Testis (tissue), 3 donors: ENCODE data around the gene SPOUT1. TPM values are rescaled to one million over a fixed set of nuclear protein-coding genes. Genes with fewer than 3 reads are reported as not detected.
A peak's percentile ranks its signal among the peaks of the same experiment; 100 is the strongest.

Experiments used
- DNase-seq: peaks from one replicate; pipeline ENCODE4 v3.0.0-alpha.2; 2019
- H3K27ac ChIP-seq, 2 donors: fragments of 200-600 bp; sonication (generic); one replicate each; pipeline ENCODE4 v1.5.1; 2019
- H3K27me3 ChIP-seq: fragments of 200-600 bp; sonication (generic); one replicate; pipeline ENCODE4 v1.5.1; 2019
- H3K36me3 ChIP-seq: fragments of 200-600 bp; sonication (generic); one replicate; pipeline ENCODE4 v1.5.1; 2017; ENCODE audit warnings: low read depth; ENCODE audit errors: missing control alignments
- H3K4me1 ChIP-seq: fragments of 200-600 bp; sonication (generic); one replicate; pipeline ENCODE4 v1.5.1; 2019
- H3K4me3 ChIP-seq, 2 donors: fragments of 200-600 bp; sonication (generic); one replicate each; pipeline ENCODE4 v1.5.1; 2017 to 2019
- H3K9me3 ChIP-seq: fragments of 200-600 bp; sonication (generic); one replicate; pipeline ENCODE4 v1.5.1; 2017
- POLR2A ChIP-seq: fragments of 450-650 bp; IDR thresholded peaks from one replicate; pipeline ENCODE4 v1.6.1; 2017; ENCODE audit warnings: antibody characterized with exemption, mild to moderate bottlenecking, moderate library complexity
- WGBS, 2 donors: methylation state at CpG; one replicate each; pipeline ENCODE4 v1.1.5; 2018; 5-methylcytosine and 5-hydroxymethylcytosine counted together
- intact Hi-C: fragments of 100-400 bp; cut with DNase I; formaldehyde crosslinking; loops from one replicate; pipeline ENCODE4 v1.15.1; 2023; ENCODE audit warnings: low total_unique reads
- polyA plus RNA-seq: library from polyadenylated mRNA; stranded (reverse); fragments of 350-450 nt; fragmentation: Illumina TruSeq; extraction: RNeasy Lipid Tissue Mini Kit (QIAGEN cat#74804); gene quantifications from one replicate; pipeline ENCODE4 v1.2.3, GENCODE V29; 2014; ENCODE audit warnings: low read depth, low replicate concordance; ENCODE audit not compliant: insufficient read depth
- total RNA-seq, 2 donors: library from RNA; depleted of rRNA; stranded (reverse); fragments of >200 nt; gene quantifications; one replicate each; pipeline ENCODE4 v1.2.3, GENCODE V29; 2016
- TF ChIP-seq, protein P1 (sequence below), 3 experiments: fragments of 450-650 bp in 2 of 3; fragments of 200-600 bp in 1 of 3; sonication (generic) in 1 of 3; IDR thresholded peaks; one replicate each; pipeline ENCODE4 v1.5.1; 2016 to 2019; ENCODE audit warnings: antibody characterized with exemption in 3 of 3, mild to moderate bottlenecking in 2 of 3, moderate library complexity in 1 of 3

SPOUT1 gene
- total and polyA plus RNA-seq, 3 donors from 2014 or later, result 14.4 to 43.2 (median 34.0) TPM

DNA sequence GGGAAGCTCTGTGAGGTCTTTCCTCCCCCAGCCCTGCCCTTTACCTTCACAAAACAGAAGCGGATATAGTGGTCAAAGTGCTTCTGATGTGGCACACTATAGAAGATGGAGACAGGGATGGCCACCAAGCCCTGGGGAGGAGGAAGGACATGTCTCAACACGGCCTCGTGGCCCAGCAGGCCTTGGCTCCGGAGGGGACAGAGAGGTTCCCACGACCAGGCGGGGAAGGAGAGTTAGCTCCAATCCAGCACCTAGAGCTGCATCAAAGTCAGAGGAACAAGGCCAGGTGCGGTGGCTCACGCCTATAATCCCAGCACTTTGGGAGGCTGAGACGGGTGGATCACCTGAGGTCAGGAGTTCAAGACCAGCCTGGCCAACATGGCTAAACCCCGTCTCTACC is 4.1 kb upstream of the SPOUT1 start:
- H3K9me3 ChIP-seq, result no peaks in the 10 kb centered on the region
- DNase-seq, result no peak
- 93 to 95% methylated on average over 10 of the region's 10 CpGs for WGBS, 2 donors
- peaks cover 5% of the 10 kb centered on the region for H3K4me1 ChIP-seq
- H3K27ac ChIP-seq, result no peak overlapping the region
- intact Hi-C loops, result no loop called here
- no peak overlapping the region for H3K4me3 ChIP-seq
- TF ChIP-seq, protein P1, sequence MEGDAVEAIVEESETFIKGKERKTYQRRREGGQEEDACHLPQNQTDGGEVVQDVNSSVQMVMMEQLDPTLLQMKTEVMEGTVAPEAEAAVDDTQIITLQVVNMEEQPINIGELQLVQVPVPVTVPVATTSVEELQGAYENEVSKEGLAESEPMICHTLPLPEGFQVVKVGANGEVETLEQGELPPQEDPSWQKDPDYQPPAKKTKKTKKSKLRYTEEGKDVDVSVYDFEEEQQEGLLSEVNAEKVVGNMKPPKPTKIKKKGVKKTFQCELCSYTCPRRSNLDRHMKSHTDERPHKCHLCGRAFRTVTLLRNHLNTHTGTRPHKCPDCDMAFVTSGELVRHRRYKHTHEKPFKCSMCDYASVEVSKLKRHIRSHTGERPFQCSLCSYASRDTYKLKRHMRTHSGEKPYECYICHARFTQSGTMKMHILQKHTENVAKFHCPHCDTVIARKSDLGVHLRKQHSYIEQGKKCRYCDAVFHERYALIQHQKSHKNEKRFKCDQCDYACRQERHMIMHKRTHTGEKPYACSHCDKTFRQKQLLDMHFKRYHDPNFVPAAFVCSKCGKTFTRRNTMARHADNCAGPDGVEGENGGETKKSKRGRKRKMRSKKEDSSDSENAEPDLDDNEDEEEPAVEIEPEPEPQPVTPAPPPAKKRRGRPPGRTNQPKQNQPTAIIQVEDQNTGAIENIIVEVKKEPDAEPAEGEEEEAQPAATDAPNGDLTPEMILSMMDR (IDR thresholded peaks at IDR 0.05), result no peak
- no peak for TF ChIP-seq POLR2A
- H3K27me3 ChIP-seq, result no peaks in the 10 kb centered on the region
- H3K36me3 ChIP-seq, result no peaks in the 10 kb centered on the region

DNA sequence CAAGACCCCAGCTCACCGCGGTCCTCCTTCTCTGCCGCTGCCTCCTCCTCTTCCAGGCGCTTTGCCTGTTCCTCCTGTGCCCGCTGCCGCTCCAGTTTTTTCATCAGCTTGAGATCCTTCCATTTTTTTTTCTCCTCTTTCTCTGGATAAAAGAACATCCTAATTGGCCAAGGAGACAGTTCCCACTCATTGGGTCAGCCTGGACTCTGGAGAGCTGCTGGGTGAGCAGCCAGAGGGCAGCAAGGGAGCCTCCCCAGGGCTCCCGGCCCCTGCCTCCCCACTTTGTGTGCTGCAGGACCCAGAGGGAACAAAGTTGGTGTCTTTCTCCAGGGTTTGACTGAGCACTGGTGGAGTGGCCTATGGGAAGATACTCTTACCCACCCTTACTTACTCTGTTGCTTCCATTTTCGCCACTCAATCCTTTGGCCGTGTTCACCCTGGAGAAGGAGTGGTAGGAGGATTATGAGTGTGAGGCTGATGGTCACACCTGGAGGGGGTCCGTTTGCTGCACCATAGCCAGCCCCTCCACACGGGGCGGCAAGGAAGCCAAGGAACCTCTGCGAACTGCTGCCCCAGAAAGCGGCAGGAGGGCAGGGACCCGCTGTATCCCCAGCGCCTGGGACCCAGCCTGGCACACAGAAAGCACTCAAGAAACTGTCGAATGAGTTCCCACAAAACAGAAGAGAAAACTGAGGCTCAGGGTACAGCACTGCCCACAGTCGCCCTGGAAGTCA is 708 bp downstream of the SPOUT1 start:
- DNase-seq, result no peak
- Histone ChIP-seq H3K27ac (peak overlapping the region; percentile 48 to 53), H3K4me1 (peaks cover 8% of the 10 kb centered on the region), H3K4me3 (peak overlapping the region; percentile 74 to 89), H3K36me3 (no peaks in the 10 kb centered on the region), H3K27me3 (no peaks in the 10 kb centered on the region), H3K9me3 (no peaks in the 10 kb centered on the region)
- intact Hi-C loops, result no loop called here
- TF ChIP-seq, protein P1 (IDR thresholded peaks at IDR 0.05), result no peak
- TF ChIP-seq POLR2A, result no peak
- 29 to 53% methylated on average over 10 to 18 of the region's 18 CpGs for WGBS, 2 donors

DNA sequence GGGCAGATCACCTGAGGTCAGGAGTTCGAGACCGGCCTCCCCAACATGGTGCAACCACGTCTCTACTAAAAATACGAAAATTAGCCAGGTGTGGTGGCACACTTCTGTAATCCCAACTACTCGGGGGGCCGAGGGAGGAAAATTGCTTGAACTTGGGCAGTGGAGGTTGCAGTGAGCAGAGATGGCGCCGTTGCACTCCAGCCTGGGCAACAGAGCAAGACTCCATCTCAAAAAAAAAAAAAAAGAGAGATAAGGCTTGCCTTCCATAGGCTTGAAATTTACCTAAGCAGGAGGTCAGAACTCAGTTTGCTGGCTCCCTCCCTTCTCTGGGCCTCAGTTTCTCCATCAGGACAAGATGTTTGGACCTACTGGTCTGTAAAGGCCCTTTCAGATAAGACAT is 1.3 kb downstream of the SPOUT1 start:
- Histone ChIP-seq H3K4me1 (peaks cover 8% of the 10 kb centered on the region), H3K9me3 (no peaks in the 10 kb centered on the region), H3K27me3 (no peaks in the 10 kb centered on the region), H3K36me3 (no peaks in the 10 kb centered on the region), H3K27ac (no peak overlapping the region), H3K4me3 (no peak overlapping the region)
- TF ChIP-seq, protein P1 (IDR thresholded peaks at IDR 0.05), result no peak
- no peak for TF ChIP-seq POLR2A
- WGBS, 2 donors, result 84 to 91% methylated on average over 8 of the region's 8 CpGs
- DNase-seq, result no peak
- intact Hi-C loops, result no loop called here

DNA sequence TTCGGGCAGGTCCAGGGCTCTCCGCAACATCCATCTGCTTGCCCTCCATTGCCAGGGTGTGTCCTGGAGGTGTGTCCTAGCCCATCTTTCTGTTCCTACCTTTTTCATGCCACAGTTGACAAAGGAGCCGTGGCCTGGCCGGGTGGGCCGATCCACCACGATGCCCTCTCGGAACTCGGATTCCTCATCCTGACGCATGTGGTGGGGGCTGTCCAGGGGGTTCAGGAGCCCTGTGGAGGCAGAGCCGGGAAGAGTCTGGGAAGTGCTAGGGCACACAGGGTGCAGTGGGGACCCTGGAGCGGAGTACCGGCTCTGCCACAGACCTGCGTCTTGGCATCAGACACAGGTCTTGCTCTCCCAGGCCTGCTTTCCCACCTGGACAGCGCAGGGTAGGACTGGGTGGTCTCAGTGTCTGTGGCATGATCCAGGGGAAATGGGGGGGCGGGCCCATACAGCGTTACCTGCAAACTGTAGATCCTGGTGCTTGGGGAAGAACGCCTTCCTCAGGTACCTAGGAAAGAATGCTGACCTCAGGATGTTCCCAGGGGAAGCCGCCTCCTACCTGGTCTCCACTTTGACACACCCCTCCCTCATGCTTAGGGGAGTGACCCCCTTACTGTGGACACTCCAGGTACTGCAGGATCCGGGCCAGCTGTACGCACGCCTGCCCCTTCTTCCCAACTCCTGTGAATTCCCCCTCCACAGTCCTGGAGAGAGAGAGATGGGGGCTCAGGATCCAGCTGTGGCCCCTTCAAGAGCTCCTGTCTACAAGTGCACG is 3.5 kb downstream of the SPOUT1 start:
- Histone ChIP-seq H3K4me1 (peaks cover 8% of the 10 kb centered on the region), H3K36me3 (no peaks in the 10 kb centered on the region), H3K27me3 (no peaks in the 10 kb centered on the region), H3K27ac (no peak overlapping the region), H3K4me3 (no peak overlapping the region), H3K9me3 (no peaks in the 10 kb centered on the region)
- TF ChIP-seq POLR2A, result no peak
- TF ChIP-seq, protein P1 (IDR thresholded peaks at IDR 0.05), result no peak
- WGBS, 2 donors, result 94 to 96% methylated on average over 22 of the region's 22 CpGs
- DNase-seq, result no peak
- intact Hi-C loops, result no loop called here
